Sigmoid colon (tissue), 4 donors: Measurements from ENCODE around the gene DIAPH2.

Experiments used
- CTCF ChIP-seq, 4 experiments: fragments of 450-650 bp in 3 of 4; fragments of 200-600 bp in 1 of 4; IDR thresholded peaks; one replicate each; pipeline ENCODE4 v1.5.1; 2016 to 2019; ENCODE audit warnings: antibody characterized with exemption in 4 of 4, mild to moderate bottlenecking in 3 of 4, moderate library complexity in 2 of 4
- EP300 ChIP-seq, 4 donors: sonication (generic); formaldehyde crosslinking; IDR thresholded peaks; one replicate each; pipeline ENCODE4 v1.6.1; 2017; ENCODE audit warnings: antibody characterized with exemption in 4 of 4
- POLR2A ChIP-seq, 2 donors: fragments of 450-650 bp; IDR thresholded peaks; one replicate each; pipeline ENCODE4 v1.6.1; 2016; ENCODE audit warnings: antibody characterized with exemption in 2 of 2, mild to moderate bottlenecking in 2 of 2, moderate library complexity in 2 of 2
- POLR2AphosphoS5 ChIP-seq, 4 donors: sonication (generic); formaldehyde crosslinking; IDR thresholded peaks; one replicate each; pipeline ENCODE4 v1.6.1; 2017; ENCODE audit warnings: antibody characterized with exemption in 4 of 4

- TF ChIP-seq CTCF (IDR thresholded peaks at IDR 0.05) (no peak), POLR2A (IDR thresholded peaks at IDR 0.05) (no peak), EP300 (IDR thresholded peaks at IDR 0.05) (no peak), POLR2AphosphoS5 (IDR thresholded peaks at IDR 0.05) (no peak)
Observed at GRCh38 chrX:96683997-96684338, 674 bp upstream of the DIAPH2 start.
